ENCODE measurements around the gene ATP11A. TPM values are rescaled to one million over a fixed set of nuclear protein-coding genes. Genes with fewer than 3 reads are reported as not detected.
A peak's percentile ranks its signal among the peaks of the same experiment; 100 is the strongest.
"Not testable (repeated sequence)": the region's sequence is repeated elsewhere in the genome, so short reads cannot be mapped to it uniquely, and the experiment has no call there.

ATP11A gene
- total and polyA plus RNA-seq, 4 donors: 18.0 to 24.7 (median 21.5) TPM

DNA sequence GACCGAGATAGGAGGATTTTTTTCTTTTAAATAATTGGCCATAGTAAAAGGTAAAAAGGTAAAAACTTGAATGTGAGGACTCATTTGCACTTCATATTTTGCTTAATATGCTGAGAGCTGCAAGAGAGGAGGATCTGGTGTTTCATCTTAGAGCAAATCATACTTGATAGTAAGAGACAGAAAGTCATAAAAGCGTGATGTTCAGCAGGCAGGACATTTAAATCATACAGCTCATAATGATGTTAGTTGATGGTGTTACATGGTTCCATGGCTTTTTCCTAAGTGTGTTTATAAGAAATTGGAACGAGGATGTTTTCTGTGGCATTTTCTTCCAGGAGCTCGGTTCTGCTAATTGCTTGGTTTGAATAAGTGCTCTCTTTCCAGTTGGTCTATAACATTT is 16.3 kb downstream of the ATP11A start:
- WGBS (ENCODE audit: insufficient coverage): 90% methylated on average over 2 of the region's 4 CpGs
- no peaks in the 10 kb centered on the region for H3K27me3 ChIP-seq (ENCODE audit: control insufficient read depth, insufficient read depth, low read length)

GRCh38 chr13:112708560-112709240 is 18.9 kb downstream of the ATP11A start:
- Histone ChIP-seq H3K36me3 (ENCODE audit: control insufficient read depth, insufficient read depth, low read length) (peaks cover 7% of the 10 kb centered on the region), H3K27me3 (ENCODE audit: control insufficient read depth, insufficient read depth, low read length) (no peaks in the 10 kb centered on the region), H3K4me1 (ENCODE audit: control insufficient read depth, insufficient read depth, low read length) (peaks cover 32% of the 10 kb centered on the region), H3K4me3 (ENCODE audit: low read depth, low read length) (no peak overlapping the region), H3K27ac (ENCODE audit: low read depth, low read length) (no peak overlapping the region), H3K9me3 (ENCODE audit: control insufficient read depth, insufficient read depth, low read length) (no peaks in the 10 kb centered on the region)
- no peak for DNase-seq (ENCODE audit: low read depth in 4 of 6, low spot score in 6 of 6)
- WGBS (ENCODE audit: insufficient coverage): 62% methylated on average over 11 of the region's 11 CpGs

More for the DNA sequence above, 16.3 kb downstream of the ATP11A start:
- Histone ChIP-seq H3K36me3 (ENCODE audit: control insufficient read depth, insufficient read depth, low read length) (peaks cover 10% of the 10 kb centered on the region), H3K4me1 (ENCODE audit: control insufficient read depth, insufficient read depth, low read length) (peaks cover 20% of the 10 kb centered on the region), H3K4me3 (ENCODE audit: low read depth, low read length) (no peak overlapping the region), H3K27ac (ENCODE audit: low read depth, low read length) (no peak overlapping the region), H3K9me3 (ENCODE audit: control insufficient read depth, insufficient read depth, low read length) (no peaks in the 10 kb centered on the region)
- no peak for DNase-seq (ENCODE audit: low read depth in 4 of 6, low spot score in 6 of 6)

DNA sequence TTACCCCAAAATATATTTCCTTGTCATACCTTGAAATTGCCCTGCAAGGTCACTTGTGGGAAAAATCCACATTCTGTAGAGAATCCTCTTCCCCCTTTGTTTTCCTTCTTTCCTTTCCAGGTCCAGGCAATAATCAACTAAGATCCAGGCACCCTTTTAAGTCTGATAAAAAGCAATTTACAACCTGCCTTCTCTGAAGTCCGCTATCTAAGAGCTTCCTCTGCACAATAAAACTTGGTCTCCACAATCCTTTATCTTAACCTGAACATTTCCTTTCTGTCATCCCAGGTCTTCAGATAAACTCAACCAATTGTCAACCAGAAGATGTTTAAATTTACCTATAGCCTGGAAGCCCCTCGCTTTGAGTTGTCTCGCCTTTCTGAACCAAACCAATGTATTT is 19.5 kb downstream of the ATP11A start:
- H3K27me3 ChIP-seq (ENCODE audit: control insufficient read depth, insufficient read depth, low read length); H3K9me3 ChIP-seq (ENCODE audit: control insufficient read depth, insufficient read depth, low read length); H3K27ac ChIP-seq (ENCODE audit: low read depth, low read length); DNase-seq (ENCODE audit: low read depth in 4 of 6, low spot score in 6 of 6); H3K4me3 ChIP-seq (ENCODE audit: low read depth, low read length): not testable (repeated sequence)
- Histone ChIP-seq H3K4me1 (ENCODE audit: control insufficient read depth, insufficient read depth, low read length) (peaks cover 31% of the 10 kb centered on the region), H3K36me3 (ENCODE audit: control insufficient read depth, insufficient read depth, low read length) (peaks cover 12% of the 10 kb centered on the region)
- WGBS (ENCODE audit: insufficient coverage): 89% methylated on average over 1 of the region's 3 CpGs

DNA sequence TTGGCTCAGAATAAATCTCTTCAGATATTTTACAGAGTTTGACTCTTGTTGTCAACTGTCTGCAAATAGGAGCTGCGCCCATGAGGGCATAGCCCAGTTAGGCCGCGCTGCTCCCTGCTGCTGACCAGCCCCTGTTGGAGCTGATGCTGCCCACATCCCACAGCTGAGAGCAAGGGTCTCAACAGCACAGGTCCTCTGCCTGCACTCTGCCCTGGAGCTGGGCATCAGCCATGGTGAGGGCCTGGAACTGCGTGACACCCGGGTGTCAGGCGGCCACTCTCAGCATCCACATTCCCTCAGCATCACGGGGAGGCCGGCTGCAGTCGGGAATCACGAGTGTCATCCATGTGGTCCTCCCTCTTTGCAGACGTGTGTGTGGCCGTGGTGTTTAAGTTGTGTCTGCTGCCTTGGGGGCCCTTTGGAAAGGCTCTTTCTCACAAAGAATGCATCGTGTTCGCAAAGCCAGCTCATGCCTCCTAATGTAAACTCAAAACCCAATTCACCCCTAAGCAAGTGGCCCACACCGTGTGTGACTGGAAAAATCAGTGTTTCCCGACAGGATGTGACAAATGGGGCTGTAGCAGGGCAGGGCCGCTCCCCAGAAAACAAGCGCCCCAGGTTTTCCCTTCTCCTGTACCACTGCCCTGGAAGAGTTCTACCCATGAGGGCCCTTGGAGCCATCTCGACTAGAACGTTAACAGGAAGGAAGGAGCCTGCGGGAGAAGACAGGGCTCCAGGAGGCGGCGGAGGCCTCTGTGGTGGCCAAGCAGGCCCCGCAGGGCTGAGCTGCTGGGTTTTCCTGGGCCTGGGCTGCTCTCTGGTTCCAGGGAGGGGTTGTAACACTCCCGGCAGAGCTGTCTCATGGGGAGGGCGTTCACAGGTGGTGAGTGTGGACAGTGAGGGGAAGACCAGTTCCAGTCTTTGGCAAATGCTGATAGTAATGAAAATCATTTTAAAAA is 20.3 kb downstream of the ATP11A start:
- DNase-seq (ENCODE audit: low read depth in 4 of 6, low spot score in 6 of 6): no peak
- Histone ChIP-seq H3K4me1 (ENCODE audit: control insufficient read depth, insufficient read depth, low read length) (peaks cover 28% of the 10 kb centered on the region), H3K27ac (ENCODE audit: low read depth, low read length) (no peak overlapping the region), H3K4me3 (ENCODE audit: low read depth, low read length) (no peak overlapping the region), H3K9me3 (ENCODE audit: control insufficient read depth, insufficient read depth, low read length) (peaks cover 7% of the 10 kb centered on the region), H3K36me3 (ENCODE audit: control insufficient read depth, insufficient read depth, low read length) (peaks cover 14% of the 10 kb centered on the region), H3K27me3 (ENCODE audit: control insufficient read depth, insufficient read depth, low read length) (no peaks in the 10 kb centered on the region)
- WGBS (ENCODE audit: insufficient coverage): 87% methylated on average over 22 of the region's 26 CpGs

DNA sequence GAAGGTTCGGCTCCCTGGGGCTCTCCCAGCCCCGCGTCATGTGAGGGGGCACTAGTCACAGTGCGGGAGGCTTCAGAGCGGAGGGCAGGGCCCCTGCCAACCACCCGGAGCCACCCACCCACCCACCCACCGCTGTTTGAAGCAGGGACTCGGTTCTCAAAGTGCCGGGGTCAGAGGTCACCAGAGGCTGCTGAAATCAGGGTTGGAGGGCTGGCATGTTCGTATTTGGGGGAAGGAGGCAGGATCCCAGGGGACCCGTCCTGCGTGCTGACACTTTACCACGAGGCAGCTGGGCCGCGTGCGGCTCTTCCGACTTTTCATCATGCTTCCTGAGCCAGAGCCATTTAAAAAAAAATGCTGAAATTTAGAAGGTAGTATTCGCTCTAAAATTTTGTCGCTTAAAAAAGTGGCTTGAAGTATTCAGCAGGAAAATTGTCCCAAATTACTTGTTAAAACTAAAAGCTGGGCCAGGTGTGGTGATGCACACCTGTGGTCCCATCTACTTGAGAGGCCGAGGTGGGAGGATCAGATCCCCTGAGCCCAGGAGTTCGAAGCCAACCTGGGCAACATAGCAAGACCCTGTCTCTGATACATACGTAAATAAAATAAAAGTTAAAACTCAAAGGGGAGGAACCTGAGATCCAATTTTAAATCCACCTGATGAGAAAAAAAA is 21.2 kb downstream of the ATP11A start:
- Histone ChIP-seq H3K27ac (ENCODE audit: low read depth, low read length) (peak overlapping the region; percentile 64), H3K4me1 (ENCODE audit: control insufficient read depth, insufficient read depth, low read length) (peaks cover 24% of the 10 kb centered on the region), H3K9me3 (ENCODE audit: control insufficient read depth, insufficient read depth, low read length) (peaks cover 7% of the 10 kb centered on the region), H3K27me3 (ENCODE audit: control insufficient read depth, insufficient read depth, low read length) (no peaks in the 10 kb centered on the region), H3K4me3 (ENCODE audit: low read depth, low read length) (no peak overlapping the region), H3K36me3 (ENCODE audit: control insufficient read depth, insufficient read depth, low read length) (peaks cover 14% of the 10 kb centered on the region)
- WGBS (ENCODE audit: insufficient coverage): 83% methylated on average over 13 of the region's 22 CpGs
- no peak for DNase-seq (ENCODE audit: low read depth in 4 of 6, low spot score in 6 of 6)

DNA sequence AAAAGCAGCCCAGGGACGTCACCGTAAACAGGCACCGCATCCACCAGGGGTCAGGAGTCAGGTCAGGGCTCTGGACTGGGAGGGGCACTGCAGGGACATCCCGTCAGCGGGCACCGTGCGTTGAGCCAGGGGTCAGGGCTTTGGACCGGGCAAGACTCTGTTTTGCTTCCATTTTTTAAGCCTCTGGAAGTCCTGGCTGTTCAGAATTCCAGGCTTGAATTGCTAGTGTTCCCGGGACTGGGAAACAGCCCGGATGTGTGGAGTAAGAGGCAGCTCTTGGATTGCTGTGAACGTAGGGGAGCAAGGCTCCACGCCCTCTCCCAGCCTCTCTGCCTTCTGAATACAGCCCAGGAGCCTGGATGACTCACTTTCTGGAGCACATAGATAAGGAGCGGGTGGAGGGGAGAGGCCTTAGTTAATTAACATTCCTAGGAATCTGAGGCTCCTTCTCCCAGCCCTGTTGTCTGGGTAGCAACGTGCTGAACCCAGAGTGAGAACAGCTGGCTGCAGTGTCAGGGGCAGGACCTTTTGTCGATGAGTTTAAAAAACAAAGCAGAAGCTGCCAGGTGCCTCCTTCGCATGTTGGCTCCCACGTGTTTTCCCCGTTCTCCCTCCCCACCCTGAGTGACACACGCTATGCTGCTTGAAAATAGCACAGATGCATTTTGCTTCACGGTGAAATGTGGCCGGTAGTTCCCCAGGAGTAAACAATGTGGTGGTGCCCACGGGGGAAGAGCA is 21.9 kb downstream of the ATP11A start:
- Histone ChIP-seq H3K27me3 (ENCODE audit: control insufficient read depth, insufficient read depth, low read length) (no peaks in the 10 kb centered on the region), H3K4me3 (ENCODE audit: low read depth, low read length) (no peak overlapping the region), H3K4me1 (ENCODE audit: control insufficient read depth, insufficient read depth, low read length) (peaks cover 24% of the 10 kb centered on the region), H3K9me3 (ENCODE audit: control insufficient read depth, insufficient read depth, low read length) (peaks cover 7% of the 10 kb centered on the region), H3K36me3 (ENCODE audit: control insufficient read depth, insufficient read depth, low read length) (peaks cover 17% of the 10 kb centered on the region), H3K27ac (ENCODE audit: low read depth, low read length) (peak overlapping the region; percentile 64)
- DNase-seq (ENCODE audit: low read depth in 4 of 6, low spot score in 6 of 6): peak in 1 of 6 donors; percentile 77
- 11% methylated on average over 17 of the region's 22 CpGs for WGBS (ENCODE audit: insufficient coverage)

GRCh38 chr13:112712451-112713207 is 22.8 kb downstream of the ATP11A start:
- 90% methylated on average over 15 of the region's 20 CpGs for WGBS (ENCODE audit: insufficient coverage)
- no peaks in the 10 kb centered on the region for H3K27me3 ChIP-seq (ENCODE audit: control insufficient read depth, insufficient read depth, low read length)
- no peak overlapping the region for H3K4me3 ChIP-seq (ENCODE audit: low read depth, low read length)
- H3K9me3 ChIP-seq (ENCODE audit: control insufficient read depth, insufficient read depth, low read length): peaks cover 7% of the 10 kb centered on the region
- DNase-seq (ENCODE audit: low read depth in 4 of 6, low spot score in 6 of 6): no peak
- peak overlapping the region; percentile 64 for H3K27ac ChIP-seq (ENCODE audit: low read depth, low read length)
- H3K36me3 ChIP-seq (ENCODE audit: control insufficient read depth, insufficient read depth, low read length): peaks cover 17% of the 10 kb centered on the region
- H3K4me1 ChIP-seq (ENCODE audit: control insufficient read depth, insufficient read depth, low read length): peaks cover 27% of the 10 kb centered on the region

DNA sequence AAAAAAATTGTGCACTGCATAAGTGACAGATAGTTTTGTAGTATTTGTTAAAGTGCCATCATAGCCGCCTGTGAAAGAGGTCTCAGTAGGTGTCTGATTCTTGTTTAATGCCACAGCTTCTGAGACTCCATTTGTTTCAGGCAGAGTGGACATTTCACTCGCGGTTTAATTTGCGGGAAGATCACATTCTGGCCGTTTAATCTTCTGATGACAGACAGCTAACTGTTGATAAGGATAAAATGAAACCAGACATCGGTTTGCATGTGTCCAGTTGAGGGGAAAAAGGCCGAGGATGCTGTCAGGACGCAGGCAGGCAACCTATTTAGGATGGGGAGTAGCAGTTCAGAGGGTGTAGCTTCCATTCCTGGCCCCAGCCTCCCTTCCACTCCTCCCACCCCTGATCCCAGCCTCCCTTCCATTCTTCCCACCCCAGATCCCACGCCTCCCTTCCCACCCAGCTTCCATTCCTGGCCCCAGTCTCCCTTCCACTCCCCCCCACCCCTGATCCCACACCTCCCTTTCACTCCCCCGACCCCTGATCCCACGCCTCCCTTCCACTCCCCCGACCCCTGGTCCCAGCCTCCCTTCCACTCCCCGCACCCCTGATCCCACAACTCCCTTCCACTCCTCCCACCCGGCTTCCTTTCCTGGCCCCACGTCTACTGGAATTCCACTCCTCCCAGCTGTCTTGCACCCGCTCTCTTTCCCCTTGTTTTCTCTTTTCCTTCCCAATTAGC is 23.8 kb downstream of the ATP11A start:
- H3K27me3 ChIP-seq (ENCODE audit: control insufficient read depth, insufficient read depth, low read length): no peaks in the 10 kb centered on the region
- no peak overlapping the region for H3K4me3 ChIP-seq (ENCODE audit: low read depth, low read length)
- no peak overlapping the region for H3K27ac ChIP-seq (ENCODE audit: low read depth, low read length)
- peaks cover 17% of the 10 kb centered on the region for H3K36me3 ChIP-seq (ENCODE audit: control insufficient read depth, insufficient read depth, low read length)
- DNase-seq (ENCODE audit: low read depth in 4 of 6, low spot score in 6 of 6): no peak
- WGBS (ENCODE audit: insufficient coverage): 73% methylated on average over 13 of the region's 16 CpGs
- peaks cover 7% of the 10 kb centered on the region for H3K9me3 ChIP-seq (ENCODE audit: control insufficient read depth, insufficient read depth, low read length)
- peaks cover 27% of the 10 kb centered on the region for H3K4me1 ChIP-seq (ENCODE audit: control insufficient read depth, insufficient read depth, low read length)
